HFF-Myc (cell line): ENCODE data around the gene LUC7L3.

Source experiments
- DNase-seq: peaks from one replicate; pipeline ENCODE4 v3.0.0-alpha.2; 2011; ENCODE audit warnings: low read depth; ENCODE audit errors: extremely low read depth
- H3K4me3 ChIP-seq: replicated peaks from 2 replicates; pipeline ENCODE4 v1.5.1; 2011; ENCODE audit warnings: low read depth, mild to moderate bottlenecking, control low read depth, low read length
- CTCF ChIP-seq: IDR thresholded peaks from 2 replicates; pipeline ENCODE4 v1.5.1; 2012; ENCODE audit warnings: mild to moderate bottlenecking, low read depth, low read length, control low read depth; ENCODE audit errors: missing control alignments

The LUC7L3 gene

DNA sequence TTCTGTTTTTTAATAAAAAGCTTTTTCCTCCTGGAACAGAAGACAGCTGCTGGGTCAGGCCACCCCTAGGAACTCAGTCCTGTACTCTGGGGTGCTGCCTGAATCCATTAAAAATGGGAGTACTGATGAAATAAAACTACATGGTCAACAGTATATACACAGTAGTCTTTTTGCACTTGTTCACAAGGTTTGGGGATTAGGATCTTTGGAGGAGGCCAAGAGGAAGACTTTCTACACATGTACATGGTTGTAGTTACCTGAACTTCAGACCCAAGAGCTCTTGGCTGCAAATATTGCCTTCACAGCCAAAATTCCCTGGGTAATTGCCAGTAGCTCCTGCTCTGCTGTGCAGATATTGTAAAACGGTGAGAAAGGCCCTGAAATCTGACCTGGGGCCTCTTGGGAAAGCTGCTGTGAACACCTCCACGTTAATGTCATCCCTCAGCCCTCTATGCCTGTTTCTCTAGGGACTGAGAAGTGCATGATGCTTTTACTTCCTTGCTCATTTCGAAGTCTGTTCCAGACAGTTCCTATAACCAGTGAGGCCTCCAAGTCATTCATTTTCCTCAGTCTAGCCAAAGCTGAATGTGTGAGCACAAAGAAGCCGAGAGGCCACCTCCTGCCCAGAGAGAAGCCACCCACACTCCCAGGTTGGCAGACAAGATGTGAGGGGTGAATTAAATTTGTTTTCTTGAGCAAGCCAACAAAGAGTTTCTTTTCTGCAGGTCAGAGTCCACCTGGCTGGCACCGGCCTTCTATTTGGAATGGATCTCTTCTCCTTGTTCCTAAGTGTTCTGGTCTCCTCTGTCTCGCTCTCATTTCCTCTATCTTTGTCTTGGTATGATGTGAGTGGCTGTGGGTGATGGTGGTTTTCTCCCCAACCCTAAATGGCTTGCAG lies 27.6 kb upstream of the LUC7L3 start:
- no peak overlapping the region for H3K4me3 ChIP-seq
- DNase-seq = no peak
- no peak for TF ChIP-seq CTCF

- H3K4me3 ChIP-seq = no peak overlapping the region
- no peak for DNase-seq
- TF ChIP-seq CTCF = no peak
Measured at GRCh38 chr17:50692448-50693035, 26.9 kb upstream of the LUC7L3 start.

DNA sequence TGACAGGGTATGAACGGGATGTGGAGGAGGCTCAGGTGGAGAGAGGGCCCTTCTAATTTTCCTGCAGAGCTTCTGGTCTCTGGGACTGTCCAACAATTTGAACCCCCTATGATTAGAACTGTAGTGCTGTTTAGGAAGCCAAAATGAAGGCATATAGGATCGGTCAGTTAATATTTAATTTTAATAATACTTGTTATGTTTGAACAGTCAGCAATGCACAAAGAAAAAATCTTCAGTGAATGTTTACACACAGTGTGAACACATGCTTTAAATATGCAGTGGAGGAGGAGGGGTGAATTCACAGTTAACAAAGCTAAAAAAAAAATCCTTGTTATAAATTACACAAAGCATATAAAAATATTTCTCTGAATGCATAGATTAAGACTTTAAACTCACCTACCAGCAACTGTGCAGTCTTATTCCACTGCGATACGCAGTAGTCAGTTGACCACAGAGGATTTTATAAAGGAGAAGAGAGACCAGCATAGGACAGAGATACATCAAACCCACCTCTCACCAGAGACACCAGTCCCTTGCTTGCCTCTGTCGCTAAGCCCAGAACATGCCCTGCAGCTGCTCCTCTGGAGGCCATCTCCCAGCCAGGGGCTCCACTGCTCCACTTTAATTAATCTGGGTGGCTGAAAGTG lies 26.2 kb upstream of the LUC7L3 start:
- TF ChIP-seq CTCF = no peak
- no peak overlapping the region for H3K4me3 ChIP-seq
- DNase-seq = no peak

- no peak overlapping the region for H3K4me3 ChIP-seq
- DNase-seq = no peak
- no peak for TF ChIP-seq CTCF
Measured at GRCh38 chr17:50696365-50696879, 23.0 kb upstream of the LUC7L3 start.

DNA sequence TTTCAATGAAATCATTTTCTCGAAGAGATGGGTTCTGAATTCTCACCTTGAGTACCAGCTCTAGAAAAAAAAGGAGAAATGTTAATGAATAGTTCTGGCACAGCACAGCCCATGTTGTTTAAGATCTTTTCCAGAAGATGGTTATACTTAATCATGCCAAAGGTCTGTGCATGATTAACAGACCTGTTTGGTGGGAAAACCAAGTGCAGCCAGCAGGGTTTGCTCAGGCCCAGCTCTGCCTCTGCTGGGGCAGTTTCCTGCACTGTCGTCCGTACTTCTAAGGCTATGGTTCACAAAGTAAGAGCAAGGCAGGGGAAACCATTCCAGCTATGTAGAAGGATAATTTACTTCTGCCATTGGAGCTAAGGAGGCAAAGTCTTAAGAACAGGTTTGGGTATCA lies 22.3 kb upstream of the LUC7L3 start:
- TF ChIP-seq CTCF = no peak
- no peak for DNase-seq
- H3K4me3 ChIP-seq = no peak overlapping the region

DNA sequence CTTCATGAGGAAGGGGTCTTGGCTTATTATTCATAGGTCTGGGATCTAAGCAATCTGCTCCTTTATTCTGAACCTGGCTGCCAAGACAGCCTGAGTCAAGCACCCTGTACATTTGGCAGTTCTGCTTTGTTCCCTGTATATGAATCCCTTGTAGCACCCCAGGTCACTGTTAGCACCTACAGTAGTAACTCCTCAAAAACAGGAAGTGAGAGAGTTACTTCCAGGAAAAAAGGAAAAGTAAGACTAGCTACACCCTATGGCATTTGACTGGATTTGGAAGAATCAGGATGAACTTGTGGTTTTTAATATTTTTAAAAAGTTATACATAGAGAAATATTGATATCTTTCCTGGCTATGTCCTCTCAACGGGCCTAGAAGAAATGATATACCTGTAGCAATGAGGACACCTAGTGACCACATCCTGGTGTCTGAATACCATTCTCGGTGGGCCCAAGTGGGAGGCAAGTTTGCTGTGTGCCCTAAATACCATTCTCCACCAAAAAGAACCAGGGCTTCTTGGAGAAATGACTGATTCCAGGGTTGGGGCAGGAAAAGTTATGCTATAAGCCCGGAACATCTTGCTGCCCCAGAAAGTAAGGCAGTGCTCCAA lies 21.6 kb upstream of the LUC7L3 start:
- no peak overlapping the region for H3K4me3 ChIP-seq
- DNase-seq = no peak

More for the DNA sequence above, 21.6 kb upstream of the LUC7L3 start:
- TF ChIP-seq CTCF = no peak
